Measurements from ENCODE around the gene PLEKHG4.

Gene PLEKHG4

GRCh38 chr16:67264277-67264676, 15.1 kb upstream of the PLEKHG4 start:
- DNase-seq = no peak

GRCh38 chr16:67264866-67265265, 14.5 kb upstream of the PLEKHG4 start:
- DNase-seq = no peak

- DNase-seq = no peak
Measured at GRCh38 chr16:67265834-67266233, 13.5 kb upstream of the PLEKHG4 start.

- no peak for DNase-seq
Measured at GRCh38 chr16:67268136-67268579, 11.2 kb upstream of the PLEKHG4 start.

GRCh38 chr16:67269766-67270165, 9.6 kb upstream of the PLEKHG4 start:
- no peak for DNase-seq

GRCh38 chr16:67270931-67271338, 8.4 kb upstream of the PLEKHG4 start:
- no peak for DNase-seq

GRCh38 chr16:67271446-67271845, 7.9 kb upstream of the PLEKHG4 start:
- no peak for DNase-seq

- DNase-seq = no peak
Measured at GRCh38 chr16:67275321-67275720, 4.0 kb upstream of the PLEKHG4 start.

GRCh38 chr16:67277294-67277998, 1.9 kb upstream of the PLEKHG4 start:
- DNase-seq = no peak

- peak; percentile 33 for DNase-seq
Measured at GRCh38 chr16:67277999-67278772, 1.1 kb upstream of the PLEKHG4 start.

- DNase-seq = peak; percentile 59
Measured at GRCh38 chr16:67278773-67279295, 498 bp upstream of the PLEKHG4 start.

- DNase-seq = no peak
Measured at GRCh38 chr16:67280090-67281015, 1.0 kb downstream of the PLEKHG4 start.

- DNase-seq = no peak
Measured at GRCh38 chr16:67281536-67282446, 2.5 kb downstream of the PLEKHG4 start.

GRCh38 chr16:67282447-67282805, 3.1 kb downstream of the PLEKHG4 start:
- no peak for DNase-seq

GRCh38 chr16:67283039-67283825, 3.9 kb downstream of the PLEKHG4 start:
- no peak for DNase-seq

- DNase-seq = no peak
Measured at GRCh38 chr16:67283826-67284555, 4.7 kb downstream of the PLEKHG4 start.

GRCh38 chr16:67284699-67285646, 5.6 kb downstream of the PLEKHG4 start:
- no peak for DNase-seq

- DNase-seq = no peak
Measured at GRCh38 chr16:67286441-67287235, 7.3 kb downstream of the PLEKHG4 start.

Measured in stimulated activated naive CD4-positive, alpha-beta T cell treated with Interleukin-2 at 50 U/mL for 16 hours (primary cell).